ENCODE data around the gene FER. TPM values are rescaled to one million over a fixed set of nuclear protein-coding genes. Genes with fewer than 3 reads are reported as not detected.

The FER gene
- polyA plus RNA-seq, 1 of the 3 experiments (the other 2 are of a cell fraction), result 1.8 TPM

DNA sequence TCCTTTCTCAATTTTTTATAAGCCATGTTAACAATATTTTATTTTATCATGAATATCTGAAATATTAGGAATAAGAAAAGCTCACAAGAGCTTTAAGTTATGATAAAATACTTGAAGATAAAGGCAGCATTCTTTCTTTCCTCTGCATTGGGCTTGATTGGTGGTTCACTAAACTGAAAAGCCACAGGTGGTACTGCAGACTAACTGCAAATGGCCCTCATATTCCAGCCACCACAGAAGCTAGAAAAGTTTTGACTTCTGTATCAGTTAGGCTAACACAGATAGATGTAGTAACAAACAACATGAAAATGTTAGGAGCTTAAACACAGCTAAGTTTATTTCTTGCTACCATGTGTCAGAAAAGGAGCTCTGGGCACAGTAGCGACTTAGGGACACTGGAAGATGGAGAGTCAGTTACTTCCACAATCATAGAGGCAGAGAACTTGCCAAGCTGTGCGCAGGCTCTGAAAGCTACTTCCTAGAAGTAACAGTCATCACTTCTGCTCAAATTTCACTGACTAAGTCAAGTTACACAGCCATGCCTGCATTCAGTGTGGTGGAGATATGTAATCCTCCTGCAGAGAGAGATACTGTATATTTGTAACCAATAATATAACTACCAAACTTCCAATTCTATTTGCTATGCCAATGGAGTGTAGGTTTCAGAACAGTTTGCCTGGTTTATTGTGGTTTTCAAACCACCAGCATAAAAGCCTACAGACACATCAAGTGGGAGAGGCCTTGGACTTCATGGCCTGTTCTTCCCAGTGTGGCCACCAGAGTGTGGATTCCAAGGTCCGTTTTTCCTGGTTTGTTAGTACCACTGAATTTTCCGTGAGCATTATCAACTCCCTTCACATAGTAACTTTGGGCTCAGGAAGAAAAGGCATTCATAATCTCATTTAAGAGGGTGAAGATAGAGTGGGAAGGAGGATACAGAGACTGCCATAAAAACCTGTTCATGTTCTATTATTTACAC is 393.8 kb downstream of the FER start:
- 85% methylated on average over 4 of the region's 4 CpGs for WGBS (ENCODE audit: low lambda C conversion rate)

More for the DNA sequence above, 393.8 kb downstream of the FER start:
- no peaks in the 10 kb centered on the region for H3K36me3 ChIP-seq (replicated peaks in 1 of 2; ENCODE audit: control insufficient read depth in 1 of 2, insufficient read depth in 2 of 2, low read length in 1 of 2)
- CTCF ChIA-PET, result no interaction called here
- H3K4me2 ChIP-seq, result no peak overlapping the region
- H3F3A ChIP-seq (replicated peaks; ENCODE audit: insufficient read depth), result no peaks in the 10 kb centered on the region
- TF ChIP-seq MXI1 (IDR thresholded peaks at IDR 0.05; ENCODE audit: low read depth, low read length) (no peak), EP300 (IDR thresholded peaks at IDR 0.05; ENCODE audit: borderline replicate concordance in 1 of 2, low read depth in 1 of 2, low read length in 1 of 2) (no peak), RCOR1 (IDR thresholded peaks at IDR 0.05; ENCODE audit: low read length) (no peak), GATA2 (CRISPR knock-in tag; IDR thresholded peaks at IDR 0.05) (no peak), ZBTB33 (IDR thresholded peaks at IDR 0.05; ENCODE audit: borderline replicate concordance, low read depth) (no peak), RFX5 (IDR thresholded peaks at IDR 0.05; ENCODE audit: low read length) (no peak), NFIC (IDR thresholded peaks at IDR 0.05; ENCODE audit: borderline replicate concordance) (no peak), POLR2AphosphoS5 (IDR thresholded peaks at IDR 0.05; ENCODE audit: low read depth, low read length) (no peak), RAD21 (IDR thresholded peaks at IDR 0.05; ENCODE audit: low read length) (no peak), SIN3A (IDR thresholded peaks at IDR 0.05; ENCODE audit: borderline replicate concordance, low read depth, low read length) (no peak), JUND (IDR thresholded peaks at IDR 0.05) (no peak), FOSL2 (IDR thresholded peaks at IDR 0.05; ENCODE audit: borderline replicate concordance, low read depth) (no peak), MEF2A (IDR thresholded peaks at IDR 0.05; ENCODE audit: borderline replicate concordance, low read depth) (no peak), FOXJ3 (CRISPR knock-in tag; IDR thresholded peaks at IDR 0.05) (no peak), TCF12 (IDR thresholded peaks at IDR 0.05) (no peak), TAF1 (IDR thresholded peaks at IDR 0.05; ENCODE audit: borderline replicate concordance, low read depth, low read length) (no peak), USF1 (IDR thresholded peaks at IDR 0.05; ENCODE audit: borderline replicate concordance, low read depth) (no peak), USF2 (IDR thresholded peaks at IDR 0.05; ENCODE audit: borderline replicate concordance, low read depth, low read length) (no peak)
- TF ChIP-seq, protein P1, sequence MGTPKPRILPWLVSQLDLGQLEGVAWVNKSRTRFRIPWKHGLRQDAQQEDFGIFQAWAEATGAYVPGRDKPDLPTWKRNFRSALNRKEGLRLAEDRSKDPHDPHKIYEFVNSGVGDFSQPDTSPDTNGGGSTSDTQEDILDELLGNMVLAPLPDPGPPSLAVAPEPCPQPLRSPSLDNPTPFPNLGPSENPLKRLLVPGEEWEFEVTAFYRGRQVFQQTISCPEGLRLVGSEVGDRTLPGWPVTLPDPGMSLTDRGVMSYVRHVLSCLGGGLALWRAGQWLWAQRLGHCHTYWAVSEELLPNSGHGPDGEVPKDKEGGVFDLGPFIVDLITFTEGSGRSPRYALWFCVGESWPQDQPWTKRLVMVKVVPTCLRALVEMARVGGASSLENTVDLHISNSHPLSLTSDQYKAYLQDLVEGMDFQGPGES (IDR thresholded peaks at IDR 0.05; ENCODE audit: low read depth, low read length), result no peak
- TF ChIP-seq, protein P2, sequence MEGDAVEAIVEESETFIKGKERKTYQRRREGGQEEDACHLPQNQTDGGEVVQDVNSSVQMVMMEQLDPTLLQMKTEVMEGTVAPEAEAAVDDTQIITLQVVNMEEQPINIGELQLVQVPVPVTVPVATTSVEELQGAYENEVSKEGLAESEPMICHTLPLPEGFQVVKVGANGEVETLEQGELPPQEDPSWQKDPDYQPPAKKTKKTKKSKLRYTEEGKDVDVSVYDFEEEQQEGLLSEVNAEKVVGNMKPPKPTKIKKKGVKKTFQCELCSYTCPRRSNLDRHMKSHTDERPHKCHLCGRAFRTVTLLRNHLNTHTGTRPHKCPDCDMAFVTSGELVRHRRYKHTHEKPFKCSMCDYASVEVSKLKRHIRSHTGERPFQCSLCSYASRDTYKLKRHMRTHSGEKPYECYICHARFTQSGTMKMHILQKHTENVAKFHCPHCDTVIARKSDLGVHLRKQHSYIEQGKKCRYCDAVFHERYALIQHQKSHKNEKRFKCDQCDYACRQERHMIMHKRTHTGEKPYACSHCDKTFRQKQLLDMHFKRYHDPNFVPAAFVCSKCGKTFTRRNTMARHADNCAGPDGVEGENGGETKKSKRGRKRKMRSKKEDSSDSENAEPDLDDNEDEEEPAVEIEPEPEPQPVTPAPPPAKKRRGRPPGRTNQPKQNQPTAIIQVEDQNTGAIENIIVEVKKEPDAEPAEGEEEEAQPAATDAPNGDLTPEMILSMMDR (IDR thresholded peaks at IDR 0.05), result no peak
- no peaks in the 10 kb centered on the region for H4K20me1 ChIP-seq (ENCODE audit: insufficient read depth)
- H3K9ac ChIP-seq, result no peak overlapping the region
- H3K27me3 ChIP-seq (ENCODE audit: insufficient read depth), result no peaks in the 10 kb centered on the region
- no peaks in the 10 kb centered on the region for H3K79me2 ChIP-seq (ENCODE audit: insufficient read depth)
- no peak overlapping the region for H3K4me3 ChIP-seq (ENCODE audit: low read depth in 2 of 2, low read length in 1 of 2)
- H3K9me3 ChIP-seq, result no peaks in the 10 kb centered on the region
- H3K27ac ChIP-seq (ENCODE audit: low read depth in 2 of 2, low read length in 1 of 2), result no peak overlapping the region
- no peak for DNase-seq
- no peak overlapping the region for H2AFZ ChIP-seq (ENCODE audit: low read depth)
- POLR2A ChIA-PET, result no interaction called here
- 0 out of 4 replicates have a peak, but pooled peaks cover 0 to 7% of the 10 kb centered on the region in 2 experiments for H3K4me1 ChIP-seq (ENCODE audit: control insufficient read depth in 1 of 2, insufficient read depth in 2 of 2, low read depth in 1 of 2, low read length in 1 of 2)
- H3K9me2 ChIP-seq, result no peaks in the 10 kb centered on the region
